ENCODE measurements around the gene UNK. TPM values are rescaled to one million over a fixed set of nuclear protein-coding genes. Genes with fewer than 3 reads are reported as not detected.
"Not testable (repeated sequence)": the region's sequence is repeated elsewhere in the genome, so short reads cannot be mapped to it uniquely, and the experiment has no call there.

UNK gene
- total RNA-seq, 4 donors from 2014 or later: 18.0 to 23.7 (median 20.0) TPM

DNA sequence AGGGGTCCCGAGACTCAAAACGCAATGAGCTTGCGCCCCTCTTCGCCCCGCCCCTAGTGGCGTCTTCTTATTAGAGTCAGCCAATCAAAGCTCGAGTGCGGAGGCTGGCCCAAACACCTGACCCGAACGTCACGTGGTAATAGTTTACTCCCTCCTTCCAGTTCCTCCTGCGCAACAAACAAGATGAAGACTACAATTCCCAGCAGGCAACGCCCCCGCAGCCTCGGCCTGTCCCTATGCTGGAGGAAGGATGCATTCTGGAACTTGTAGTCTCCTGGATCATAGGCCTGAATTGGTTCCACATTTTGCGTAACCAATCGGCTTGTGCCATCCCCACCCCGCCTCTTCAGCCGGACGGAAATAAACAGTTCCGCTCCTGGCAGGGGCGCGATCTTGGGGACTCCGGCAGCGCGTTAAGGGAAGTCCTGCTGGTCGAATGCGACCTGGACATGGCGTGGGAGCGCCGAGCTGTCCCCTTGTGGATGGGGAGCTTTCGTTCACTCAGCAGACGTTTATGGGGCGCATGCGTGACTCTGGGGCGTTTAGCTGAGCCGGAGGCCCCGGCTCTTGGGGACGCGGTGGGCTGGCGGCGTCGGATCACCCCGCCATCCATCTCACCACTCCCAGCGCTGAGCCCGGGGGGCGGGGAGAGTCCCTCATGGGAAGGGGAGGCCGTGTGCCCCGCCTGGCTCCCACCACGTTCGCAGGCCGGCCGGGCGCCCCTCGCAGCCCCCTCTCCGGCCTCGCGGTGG is 70.9 kb downstream of the UNK start, which contains the start of gene WBP2:
TSS of gene WBP2 (minus strand) at position 26 of the 752 bp plus-strand sequence. CDS start 38 bp downstream, outside the sequence.
- H3K27ac ChIP-seq (replicated peaks in 1 of 4): peak within 1 kb of the TSS; percentile 98 to 100 (median 100)
- H3K4me3 ChIP-seq: peak within 1 kb of the TSS; percentile 79 to 92 (median 86)
- H3K4me1 ChIP-seq: peaks cover 51 to 63% (median 57%) of the 10 kb centered on the region in 4 donors
- under 1% methylated on average over 30 of the region's 58 CpGs for WGBS
- peaks cover 11 to 25% (median 22%) of the 10 kb centered on the region in 4 donors for H3K36me3 ChIP-seq
- TF ChIP-seq, protein P1, sequence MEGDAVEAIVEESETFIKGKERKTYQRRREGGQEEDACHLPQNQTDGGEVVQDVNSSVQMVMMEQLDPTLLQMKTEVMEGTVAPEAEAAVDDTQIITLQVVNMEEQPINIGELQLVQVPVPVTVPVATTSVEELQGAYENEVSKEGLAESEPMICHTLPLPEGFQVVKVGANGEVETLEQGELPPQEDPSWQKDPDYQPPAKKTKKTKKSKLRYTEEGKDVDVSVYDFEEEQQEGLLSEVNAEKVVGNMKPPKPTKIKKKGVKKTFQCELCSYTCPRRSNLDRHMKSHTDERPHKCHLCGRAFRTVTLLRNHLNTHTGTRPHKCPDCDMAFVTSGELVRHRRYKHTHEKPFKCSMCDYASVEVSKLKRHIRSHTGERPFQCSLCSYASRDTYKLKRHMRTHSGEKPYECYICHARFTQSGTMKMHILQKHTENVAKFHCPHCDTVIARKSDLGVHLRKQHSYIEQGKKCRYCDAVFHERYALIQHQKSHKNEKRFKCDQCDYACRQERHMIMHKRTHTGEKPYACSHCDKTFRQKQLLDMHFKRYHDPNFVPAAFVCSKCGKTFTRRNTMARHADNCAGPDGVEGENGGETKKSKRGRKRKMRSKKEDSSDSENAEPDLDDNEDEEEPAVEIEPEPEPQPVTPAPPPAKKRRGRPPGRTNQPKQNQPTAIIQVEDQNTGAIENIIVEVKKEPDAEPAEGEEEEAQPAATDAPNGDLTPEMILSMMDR (IDR thresholded peaks at IDR 0.05): peak; percentile 58 to 73 (median 62)
- TF ChIP-seq POLR2A (IDR thresholded peaks at IDR 0.05; ENCODE audit: low read depth) (peak; percentile 97), POLR2AphosphoS5 (IDR thresholded peaks at IDR 0.05) (peak; percentile 99 to 100), EP300 (IDR thresholded peaks at IDR 0.05) (no peak)
- no peaks in the 10 kb centered on the region for H3K27me3 ChIP-seq
- intact Hi-C loops (cut with DNase I): no loop called here
- DNase-seq (ENCODE audit: extremely low spot score): peak; percentile 100
- H3K9me3 ChIP-seq: no peaks in the 10 kb centered on the region

DNA sequence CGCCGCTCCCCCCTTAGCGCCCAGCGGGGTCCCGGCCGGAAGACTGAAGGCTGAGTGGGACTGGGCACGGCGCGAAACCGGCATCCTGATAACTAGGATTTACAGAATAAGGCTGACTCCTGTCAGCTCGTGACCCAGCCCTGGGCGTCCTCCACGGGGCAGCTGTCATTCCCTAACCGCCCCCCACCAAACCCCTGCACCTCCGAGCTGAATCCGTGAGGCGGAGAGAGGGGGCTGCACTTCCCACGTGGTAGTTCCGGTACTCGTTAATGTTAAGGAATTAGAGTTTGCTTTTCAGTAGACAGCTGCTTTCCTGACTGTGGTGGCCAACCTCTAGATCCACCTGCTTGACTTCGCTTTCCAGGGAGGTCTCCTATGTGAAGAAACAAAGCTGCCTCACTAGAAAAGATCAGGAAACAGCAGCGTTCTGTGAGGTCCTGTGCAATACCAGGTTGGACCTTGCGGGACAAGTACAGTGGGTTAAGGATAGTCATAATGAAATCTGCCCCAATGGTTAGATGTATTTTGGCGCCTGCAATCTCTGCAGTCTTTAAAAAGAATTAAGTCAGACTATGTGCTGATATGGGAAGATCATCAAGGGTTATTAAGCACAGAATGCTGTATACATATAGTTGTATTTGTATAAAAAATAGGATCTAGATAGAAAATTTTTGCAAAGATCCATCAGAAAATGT is 71.6 kb downstream of the UNK start:
- peak overlapping the region; percentile 98 to 100 (median 100) for H3K27ac ChIP-seq (replicated peaks in 1 of 4)

DNA sequence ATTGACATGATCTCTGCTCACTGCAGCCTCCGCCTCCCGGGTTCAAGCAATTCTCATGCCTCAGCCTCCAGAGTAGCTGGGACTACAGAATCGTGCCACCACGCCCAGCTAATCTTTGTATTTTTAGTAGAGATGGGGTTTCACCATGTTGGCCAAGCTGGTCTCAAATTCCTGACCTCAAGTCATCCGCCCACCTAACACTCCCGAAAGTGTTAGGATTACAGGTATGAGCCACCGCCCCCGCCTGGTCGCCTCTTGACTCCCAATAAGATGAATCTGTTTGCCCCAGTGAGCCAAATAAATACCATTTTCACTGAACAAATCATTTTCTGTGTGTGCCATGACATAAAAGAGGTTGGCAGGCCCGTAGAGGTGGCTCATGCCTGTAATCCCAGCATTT is 74.8 kb downstream of the UNK start:
- Histone ChIP-seq H3K27ac (replicated peaks in 1 of 4) (peak overlapping the region; percentile 55 to 63 (median 60)), H3K4me1 (peaks cover 33 to 56% (median 49%) of the 10 kb centered on the region in 4 donors)
- H3K27me3 ChIP-seq; intact Hi-C loops (cut with DNase I); H3K4me3 ChIP-seq; H3K9me3 ChIP-seq; H3K36me3 ChIP-seq; DNase-seq (ENCODE audit: extremely low spot score): not testable (repeated sequence)
- WGBS: 91% methylated on average over 10 of the region's 10 CpGs

More for the DNA sequence above, 71.6 kb downstream of the UNK start:
- TF ChIP-seq POLR2A (IDR thresholded peaks at IDR 0.05; ENCODE audit: low read depth) (no peak), EP300 (IDR thresholded peaks at IDR 0.05) (no peak), POLR2AphosphoS5 (IDR thresholded peaks at IDR 0.05) (no peak)
- TF ChIP-seq, protein P1 (IDR thresholded peaks at IDR 0.05): no peak
- Histone ChIP-seq H3K9me3 (no peaks in the 10 kb centered on the region), H3K4me1 (peaks cover 48 to 61% (median 54%) of the 10 kb centered on the region in 4 donors), H3K4me3 (peak overlapping the region; percentile 79 to 92 (median 86)), H3K36me3 (peaks cover 3 to 18% (median 15%) of the 10 kb centered on the region in 4 donors), H3K27me3 (no peaks in the 10 kb centered on the region)
- intact Hi-C loops (cut with DNase I): no loop called here
- DNase-seq (ENCODE audit: extremely low spot score): no peak
- 4% methylated on average over 7 of the region's 24 CpGs for WGBS

DNA sequence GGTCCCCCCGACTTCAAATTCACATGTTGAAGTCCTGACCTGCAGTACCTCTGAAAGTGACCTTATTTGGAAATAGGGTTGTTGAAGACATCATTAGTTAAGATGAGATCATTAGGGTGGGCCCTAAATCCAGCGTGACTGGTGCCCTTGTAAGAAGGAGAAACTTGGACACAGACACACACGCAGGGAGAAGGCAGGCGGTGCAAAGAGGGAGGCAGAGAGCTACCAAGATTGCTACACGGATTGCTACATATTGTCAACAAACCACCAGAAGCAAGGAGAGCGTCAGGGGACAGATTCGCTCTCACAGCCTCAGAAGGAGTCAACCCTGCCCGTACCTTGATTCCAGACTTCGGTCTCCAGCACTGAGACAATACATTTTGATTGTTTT is 77.3 kb downstream of the UNK start:
- DNase-seq (ENCODE audit: extremely low spot score): no peak
- Histone ChIP-seq H3K9me3 (no peaks in the 10 kb centered on the region), H3K4me1 (peaks cover 37 to 57% (median 48%) of the 10 kb centered on the region in 4 donors), H3K36me3 (no peaks in the 10 kb centered on the region), H3K27me3 (no peaks in the 10 kb centered on the region), H3K4me3 (no peak overlapping the region), H3K27ac (replicated peaks in 1 of 4) (peak overlapping the region; percentile 75 to 83 (median 81))
- intact Hi-C loops (cut with DNase I): no loop called here
- no peak for TF ChIP-seq POLR2A (IDR thresholded peaks at IDR 0.05; ENCODE audit: low read depth)
- TF ChIP-seq POLR2AphosphoS5 (IDR thresholded peaks at IDR 0.05): peak; percentile 89 to 91
- 51% methylated on average over 9 of the region's 9 CpGs for WGBS

DNA sequence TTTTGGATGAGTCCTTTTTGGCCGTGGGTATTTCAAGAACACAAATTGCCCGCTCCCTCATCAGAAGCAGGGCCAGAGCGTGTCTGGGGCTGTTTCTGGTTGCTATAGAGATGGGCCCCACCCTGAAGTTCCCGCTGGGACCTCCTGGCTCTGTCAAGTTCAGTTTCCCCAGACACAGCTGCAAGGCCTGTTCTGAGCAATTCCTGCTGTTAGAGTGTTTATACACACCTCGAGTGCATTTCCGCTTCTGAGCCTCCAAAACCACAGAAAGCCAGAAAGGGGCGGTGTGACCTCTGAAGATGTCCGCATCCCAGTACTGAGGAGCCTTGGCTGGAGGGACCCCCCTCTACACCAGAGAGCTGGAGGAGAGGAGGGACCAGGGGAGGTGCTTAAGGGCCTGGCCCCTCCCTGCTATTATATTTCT is 79.9 kb downstream of the UNK start:
- intact Hi-C loops (cut with DNase I): no loop called here
- H3K27ac ChIP-seq (replicated peaks in 1 of 4): peak overlapping the region; percentile 75 to 83 (median 81)
- WGBS: 21% methylated on average over 5 of the region's 8 CpGs
- H3K9me3 ChIP-seq: no peaks in the 10 kb centered on the region
- no peaks in the 10 kb centered on the region for H3K27me3 ChIP-seq
- peaks cover 36 to 62% (median 61%) of the 10 kb centered on the region in 4 donors for H3K4me1 ChIP-seq
- no peak for DNase-seq (ENCODE audit: extremely low spot score)
- TF ChIP-seq POLR2AphosphoS5 (IDR thresholded peaks at IDR 0.05): peak; percentile 80 to 84
- TF ChIP-seq, protein P1 (IDR thresholded peaks at IDR 0.05): no peak
- H3K36me3 ChIP-seq: no peaks in the 10 kb centered on the region
- H3K4me3 ChIP-seq: no peak overlapping the region

DNA sequence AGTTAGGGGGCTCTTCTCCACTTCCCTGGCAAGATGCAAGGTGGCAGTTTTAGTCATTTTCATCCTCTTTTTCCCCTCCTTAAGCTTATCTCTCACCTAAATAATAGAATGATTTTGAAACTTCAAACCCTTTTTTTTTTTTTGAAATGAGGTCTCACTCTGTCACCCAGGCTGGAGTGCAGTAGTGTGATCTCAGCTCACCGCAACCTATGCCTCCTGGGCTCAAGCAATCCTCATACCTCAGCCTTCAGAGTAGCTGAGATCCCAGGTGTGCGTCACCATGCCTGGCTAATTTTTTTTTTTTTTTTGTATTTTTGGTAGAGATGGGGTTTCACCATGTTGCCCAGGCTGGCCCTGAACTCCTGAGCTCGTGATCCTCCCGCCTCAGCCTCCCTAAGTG is 80.3 kb downstream of the UNK start:
- H3K9me3 ChIP-seq; DNase-seq (ENCODE audit: extremely low spot score); H3K4me3 ChIP-seq; intact Hi-C loops (cut with DNase I); H3K27me3 ChIP-seq; H3K36me3 ChIP-seq: not testable (repeated sequence)
- H3K4me1 ChIP-seq: peaks cover 40 to 67% (median 65%) of the 10 kb centered on the region in 4 donors
- H3K27ac ChIP-seq (replicated peaks in 1 of 4): peak overlapping the region; percentile 75 to 83 (median 81)
- WGBS: 75% methylated on average over 4 of the region's 4 CpGs

DNA sequence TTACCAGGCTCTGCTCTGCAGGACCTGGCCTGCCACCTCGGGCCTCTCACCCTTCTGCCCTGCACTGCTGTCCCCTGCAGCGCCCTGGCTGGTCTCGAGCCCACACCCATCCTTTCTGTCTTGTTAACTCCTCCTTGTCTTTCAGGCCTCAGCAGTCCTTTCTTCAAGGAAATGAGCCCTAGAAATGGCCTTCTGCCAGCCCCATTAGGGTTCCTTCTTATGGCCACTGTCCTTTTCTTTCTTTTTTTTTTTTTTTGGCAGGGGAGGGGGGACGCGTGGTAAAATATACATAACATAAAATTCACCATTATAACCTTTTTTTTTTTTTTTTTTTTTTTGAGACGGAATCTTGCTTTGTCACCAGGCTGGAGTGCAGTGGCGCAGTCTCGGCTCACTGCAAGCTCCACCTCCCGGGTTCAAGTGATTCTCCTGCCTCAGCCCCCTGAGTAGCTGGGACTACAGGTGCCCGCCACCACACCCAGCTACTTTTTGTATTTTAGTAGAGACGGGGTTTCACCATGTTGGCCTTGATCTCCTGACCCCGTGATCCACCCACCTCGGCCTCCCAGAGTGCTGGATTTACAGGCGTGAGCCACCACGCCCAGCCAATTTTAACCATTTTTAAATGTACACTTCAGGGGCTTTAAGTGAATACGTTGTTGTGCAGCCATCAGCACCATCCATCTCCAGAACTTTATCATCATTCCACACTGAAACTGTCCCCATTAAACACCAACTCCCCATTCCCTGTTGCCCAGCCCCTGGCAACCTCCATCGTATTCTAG is 81.0 kb downstream of the UNK start:
- WGBS: 79% methylated on average over 17 of the region's 17 CpGs
- peaks cover 43 to 74% (median 72%) of the 10 kb centered on the region in 4 donors for H3K4me1 ChIP-seq
- not testable (repeated sequence) for H3K9me3 ChIP-seq

More for the DNA sequence above, 81.0 kb downstream of the UNK start:
- DNase-seq (ENCODE audit: extremely low spot score); H3K36me3 ChIP-seq; intact Hi-C loops (cut with DNase I); H3K4me3 ChIP-seq; H3K27me3 ChIP-seq: not testable (repeated sequence)
- peak overlapping the region; percentile 75 to 83 (median 81) for H3K27ac ChIP-seq (replicated peaks in 1 of 4)

Data from esophagus muscularis mucosa (tissue), 4 donors.